HepG2 (cell line): Measurements from ENCODE around the gene GADD45A. TPM values are rescaled to one million over a fixed set of nuclear protein-coding genes. Genes with fewer than 3 reads are reported as not detected.

Experiments used
- CAMTA2 ChIP-seq: sonication (generic); formaldehyde crosslinking; IDR thresholded peaks from 2 replicates; pipeline ENCODE4 v1.4.0; 2020; ENCODE audit warnings: mild to moderate bottlenecking, missing genetic modification reagents, borderline replicate concordance
- ESRRA ChIP-seq: sonication (generic); formaldehyde crosslinking; IDR thresholded peaks from 2 replicates; pipeline ENCODE4 v1.5.1; 2020; ENCODE audit warnings: mild to moderate bottlenecking, low read depth, missing genetic modification reagents
- FOXA1 ChIP-seq, 2 experiments: fragments of 450-650 bp in 1 of 2; sonication (generic) in 1 of 2; formaldehyde crosslinking in 1 of 2; IDR thresholded peaks; 2 replicates each; pipeline versions ENCODE4 v1.4.0 to v1.6.1; 2016 to 2020; ENCODE audit warnings: missing genetic modification reagents in 1 of 2
- GABPB1 ChIP-seq: IDR thresholded peaks from 2 replicates; pipeline ENCODE4 v1.6.1; 2016; ENCODE audit warnings: mild to moderate bottlenecking, missing genetic modification reagents, moderate library complexity, missing compliant biosample characterization
- GATAD2A ChIP-seq: IDR thresholded peaks from 2 replicates; pipeline ENCODE4 v1.6.1; 2016
- MEIS1 ChIP-seq: sonication (generic); formaldehyde crosslinking; IDR thresholded peaks from 2 replicates; pipeline ENCODE4 v1.9.0; 2021; ENCODE audit warnings: mild to moderate bottlenecking, missing genetic modification reagents, moderate library complexity, borderline replicate concordance
- NFYC ChIP-seq: IDR thresholded peaks from 2 replicates; pipeline ENCODE4 v1.6.1; 2016; ENCODE audit warnings: missing genetic modification reagents, missing compliant biosample characterization
- RFXAP ChIP-seq: sonication (generic); formaldehyde crosslinking; IDR thresholded peaks from 2 replicates; pipeline ENCODE4 v1.4.0; 2020; ENCODE audit warnings: missing genetic modification reagents, borderline replicate concordance
- SP4 ChIP-seq: sonication (generic); formaldehyde crosslinking; IDR thresholded peaks from 2 replicates; pipeline ENCODE4 v1.8.1; 2023; ENCODE audit warnings: mild to moderate bottlenecking, missing genetic modification reagents
- TFDP2 ChIP-seq: sonication (generic); formaldehyde crosslinking; IDR thresholded peaks from 2 replicates; pipeline ENCODE4 v1.4.0; 2020; ENCODE audit warnings: missing genetic modification reagents
- ZMAT5 ChIP-seq: sonication (generic); formaldehyde crosslinking; IDR thresholded peaks from 2 replicates; pipeline ENCODE4 v1.5.0; 2020; ENCODE audit warnings: mild to moderate bottlenecking, low read depth, missing genetic modification reagents, borderline replicate concordance
- ZNF350 ChIP-seq: sonication (generic); formaldehyde crosslinking; IDR thresholded peaks from 2 replicates; pipeline ENCODE4 v1.4.0; 2020; ENCODE audit warnings: mild to moderate bottlenecking, low read depth, missing genetic modification reagents, borderline replicate concordance
- ZNF891 ChIP-seq: sonication (generic); formaldehyde crosslinking; IDR thresholded peaks from 2 replicates; pipeline ENCODE4 v1.5.0; 2020; ENCODE audit warnings: mild to moderate bottlenecking, missing genetic modification reagents
- polyA plus RNA-seq, 8 experiments: library from polyadenylated mRNA; depleted of rRNA in 3 of 8; stranded (reverse) in 7 of 8; unstranded in 1 of 8; fragments of >200 nt; fragmentation: Illumina TruSeq in 4 of 8; extraction: Trizol in 4 of 8; gene quantifications; 2 replicates each; pipeline versions ENCODE4 v1.2.1 to v1.2.3, GENCODE V29; 2011 to 2016; ENCODE audit warnings: low read depth in 4 of 8, missing spikeins in 1 of 8, mixed read lengths in 1 of 8; ENCODE audit not compliant: insufficient read depth in 1 of 8
- total RNA-seq, 5 experiments: library from RNA; depleted of rRNA; stranded (reverse); fragments of >200 nt; fragmentation: Illumina TruSeq; extraction: Trizol; gene quantifications; 2 replicates each; pipeline ENCODE4 v1.2.3, GENCODE V29; 2016; ENCODE audit warnings: low read depth in 1 of 5
- TF ChIP-seq, protein P1 (sequence below): sonication (generic); formaldehyde crosslinking; IDR thresholded peaks from 2 replicates; pipeline ENCODE4 v1.5.0; 2020; ENCODE audit warnings: mild to moderate bottlenecking, missing genetic modification reagents, borderline replicate concordance
- TF ChIP-seq, protein P2 (sequence below): IDR thresholded peaks from 2 replicates; pipeline ENCODE4 v1.6.1; 2016; ENCODE audit warnings: missing compliant biosample characterization, missing genetic modification reagents, borderline replicate concordance
- TF ChIP-seq, protein P3 (sequence below): sonication (generic); formaldehyde crosslinking; IDR thresholded peaks from 2 replicates; pipeline ENCODE4 v1.8.0; 2022; ENCODE audit warnings: missing genetic modification reagents, low read depth, mild to moderate bottlenecking, borderline replicate concordance
- TF ChIP-seq, protein P4 (sequence below): sonication (generic); formaldehyde crosslinking; IDR thresholded peaks from 2 replicates; pipeline ENCODE4 v1.4.0; 2020; ENCODE audit warnings: missing genetic modification reagents, low read depth, mild to moderate bottlenecking, borderline replicate concordance
- TF ChIP-seq, protein P5 (sequence below): sonication (generic); formaldehyde crosslinking; conservative IDR thresholded peaks from 2 replicates; pipeline ENCODE4 v1.8.1; 2023; ENCODE audit warnings: missing genetic modification reagents

Gene GADD45A
- total and polyA plus RNA-seq, 2 of the 13 experiments (the other 11 are each of a cell fraction or from before 2014, with no cell fraction given): 33.2 to 46.2 TPM

DNA sequence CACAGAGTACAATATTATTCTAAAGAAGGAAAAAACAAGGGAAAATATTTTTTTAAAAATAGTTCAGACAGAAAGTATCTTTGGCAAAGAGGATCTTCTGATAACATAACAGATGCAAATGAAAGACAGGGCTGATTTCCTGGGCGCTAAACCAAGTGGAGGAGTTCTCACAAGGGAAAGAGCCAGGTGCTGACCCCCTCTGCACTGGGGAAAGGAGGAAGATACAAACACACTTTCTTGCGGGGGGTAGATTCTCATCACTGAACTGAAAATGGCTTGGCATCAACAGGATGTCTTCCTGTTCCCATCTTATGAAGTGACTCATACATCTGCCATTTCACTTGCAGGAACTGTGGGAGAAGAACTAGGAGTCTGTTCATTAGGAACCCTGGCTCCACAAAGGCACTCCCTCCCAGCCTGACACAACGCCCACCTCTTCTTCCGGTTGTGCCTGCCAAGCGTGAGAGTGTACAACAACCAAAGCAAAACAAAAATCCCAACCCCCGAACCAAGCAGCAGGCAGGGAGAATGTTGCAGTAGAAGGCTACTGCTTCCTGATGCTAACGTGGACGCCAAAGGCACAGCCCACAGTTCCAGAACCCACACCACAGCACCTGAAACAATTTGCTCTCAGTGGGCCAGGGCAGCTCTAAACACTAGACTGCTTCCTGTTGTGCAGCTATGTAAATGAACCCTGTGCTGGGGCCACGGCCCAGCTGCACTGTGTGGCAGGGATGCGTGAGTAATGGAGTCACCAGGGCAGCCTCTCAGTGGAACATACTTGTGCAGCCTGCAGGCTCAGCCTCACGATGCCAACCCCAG, 51.0 kb downstream of the GADD45A start (continued):
- TF ChIP-seq, protein P1, sequence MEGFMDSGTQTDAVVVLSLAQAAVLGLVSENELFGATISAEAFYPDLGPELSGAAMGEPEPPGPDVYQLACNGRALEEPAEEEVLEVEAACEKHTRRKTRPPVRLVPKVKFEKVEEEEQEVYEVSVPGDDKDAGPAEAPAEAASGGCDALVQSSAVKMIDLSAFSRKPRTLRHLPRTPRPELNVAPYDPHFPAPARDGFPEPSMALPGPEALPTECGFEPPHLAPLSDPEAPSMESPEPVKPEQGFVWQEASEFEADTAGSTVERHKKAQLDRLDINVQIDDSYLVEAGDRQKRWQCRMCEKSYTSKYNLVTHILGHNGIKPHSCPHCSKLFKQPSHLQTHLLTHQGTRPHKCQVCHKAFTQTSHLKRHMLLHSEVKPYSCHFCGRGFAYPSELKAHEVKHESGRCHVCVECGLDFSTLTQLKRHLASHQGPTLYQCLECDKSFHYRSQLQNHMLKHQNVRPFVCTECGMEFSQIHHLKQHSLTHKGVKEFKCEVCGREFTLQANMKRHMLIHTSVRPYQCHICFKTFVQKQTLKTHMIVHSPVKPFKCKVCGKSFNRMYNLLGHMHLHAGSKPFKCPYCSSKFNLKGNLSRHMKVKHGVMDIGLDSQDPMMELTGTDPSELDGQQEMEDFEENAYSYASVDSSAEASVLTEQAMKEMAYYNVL (CRISPR knock-in tag): no peak
- TF ChIP-seq, protein P2, sequence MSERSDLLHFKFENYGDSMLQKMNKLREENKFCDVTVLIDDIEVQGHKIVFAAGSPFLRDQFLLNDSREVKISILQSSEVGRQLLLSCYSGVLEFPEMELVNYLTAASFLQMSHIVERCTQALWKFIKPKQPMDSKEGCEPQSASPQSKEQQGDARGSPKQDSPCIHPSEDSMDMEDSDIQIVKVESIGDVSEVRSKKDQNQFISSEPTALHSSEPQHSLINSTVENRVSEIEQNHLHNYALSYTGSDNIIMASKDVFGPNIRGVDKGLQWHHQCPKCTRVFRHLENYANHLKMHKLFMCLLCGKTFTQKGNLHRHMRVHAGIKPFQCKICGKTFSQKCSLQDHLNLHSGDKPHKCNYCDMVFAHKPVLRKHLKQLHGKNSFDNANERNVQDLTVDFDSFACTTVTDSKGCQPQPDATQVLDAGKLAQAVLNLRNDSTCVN (CRISPR knock-in tag): 0 out of 2 replicates have a peak, but pooled peaks have one; percentile 19
- TF ChIP-seq CAMTA2 (no peak), GATAD2A (CRISPR knock-in tag) (peak; percentile 56), ZNF891 (CRISPR knock-in tag) (peak; percentile 71; the same call in 1 of the 2 replicates), RFXAP (CRISPR knock-in tag) (peak; percentile 30; the same call in 1 of the 2 replicates), NFYC (no peak), TFDP2 (CRISPR knock-in tag) (no peak), SP4 (CRISPR knock-in tag) (no peak), ZNF350 (peak; percentile 27; the same call in 1 of the 2 replicates), MEIS1 (CRISPR knock-in tag) (no peak), GABPB1 (CRISPR knock-in tag) (peak; percentile 51), FOXA1 (IDR thresholded peaks at IDR 0.05) (no peak), FOXA1 (CRISPR knock-in tag; IDR thresholded peaks at IDR 0.05) (no peak; the same call in 1 of the 2 replicates), ESRRA (no peak), ZMAT5 (CRISPR knock-in tag) (no peak)
- TF ChIP-seq, protein P3, sequence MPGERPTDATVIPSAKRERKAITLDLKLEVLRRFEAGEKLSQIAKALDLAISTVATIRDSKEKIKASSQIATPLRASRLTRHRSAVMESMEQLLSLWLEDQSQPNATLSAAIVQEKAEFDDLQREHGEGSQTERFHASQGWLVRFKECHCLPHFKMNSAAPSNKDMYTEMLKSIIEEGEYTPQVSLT: no peak
- TF ChIP-seq, protein P4, sequence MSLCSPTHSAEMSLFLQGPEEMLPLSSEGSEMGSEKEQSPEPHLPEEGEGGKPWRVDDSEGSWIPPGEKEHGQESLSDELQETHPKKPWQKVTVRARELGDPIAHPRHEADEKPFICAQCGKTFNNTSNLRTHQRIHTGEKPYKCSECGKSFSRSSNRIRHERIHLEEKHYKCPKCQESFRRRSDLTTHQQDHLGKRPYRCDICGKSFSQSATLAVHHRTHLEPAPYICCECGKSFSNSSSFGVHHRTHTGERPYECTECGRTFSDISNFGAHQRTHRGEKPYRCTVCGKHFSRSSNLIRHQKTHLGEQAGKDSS (CRISPR knock-in tag): no peak
- TF ChIP-seq, protein P5, sequence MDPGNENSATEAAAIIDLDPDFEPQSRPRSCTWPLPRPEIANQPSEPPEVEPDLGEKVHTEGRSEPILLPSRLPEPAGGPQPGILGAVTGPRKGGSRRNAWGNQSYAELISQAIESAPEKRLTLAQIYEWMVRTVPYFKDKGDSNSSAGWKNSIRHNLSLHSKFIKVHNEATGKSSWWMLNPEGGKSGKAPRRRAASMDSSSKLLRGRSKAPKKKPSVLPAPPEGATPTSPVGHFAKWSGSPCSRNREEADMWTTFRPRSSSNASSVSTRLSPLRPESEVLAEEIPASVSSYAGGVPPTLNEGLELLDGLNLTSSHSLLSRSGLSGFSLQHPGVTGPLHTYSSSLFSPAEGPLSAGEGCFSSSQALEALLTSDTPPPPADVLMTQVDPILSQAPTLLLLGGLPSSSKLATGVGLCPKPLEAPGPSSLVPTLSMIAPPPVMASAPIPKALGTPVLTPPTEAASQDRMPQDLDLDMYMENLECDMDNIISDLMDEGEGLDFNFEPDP (CRISPR knock-in tag): no peak
